IMR-90 (cell line): ENCODE measurements around the gene RNF34. TPM values are rescaled to one million over a fixed set of nuclear protein-coding genes. Genes with fewer than 3 reads are reported as not detected.

Source experiments
- ATAC-seq: fragments of 200-7000 bp; cut with Tn5 transposase; 2 replicates; pipeline ENCODE4 v1.9.1; 2020; ENCODE audit warnings: low read depth, mild to moderate bottlenecking, moderate library complexity
- BruUV-seq: library from RNA; stranded (reverse); fragments of 400-500 nt; replicated peaks from 2 replicates; lab custom pipeline; 2021; lab: Mats Ljungman, UMichigan
- CTCF ChIA-PET: fragments of 300-600 bp; formaldehyde crosslinking; extraction: SDS; loops from one replicate; lab custom pipeline; 2021; ENCODE audit warnings: antibody characterized with exemption; lab: Yijun Ruan, JAX
- POLR2A ChIA-PET: fragments of 300-600 bp; sonication (Branson Sonifier 250); formaldehyde crosslinking; loops from one replicate; lab custom pipeline; 2022; ENCODE audit warnings: antibody characterized with exemption; ENCODE audit not compliant: unreplicated experiment; lab: Charles Lee
- DNase-seq: peaks from one replicate; pipeline ENCODE4 v3.0.0; 2013
- H2AFZ ChIP-seq: replicated peaks from 2 replicates; pipeline ENCODE3; 2013; ENCODE audit warnings: low read length, mild to moderate bottlenecking; ENCODE audit not compliant: poor library complexity
- H2AK5ac ChIP-seq: 2 replicates; pipeline ENCODE4 v1.6.1; 2013; ENCODE audit warnings: low read depth, low read length, inconsistent platforms
- H2AK9ac ChIP-seq: replicated peaks from 2 replicates; pipeline ENCODE3; 2013; ENCODE audit warnings: mild to moderate bottlenecking, low read depth, low read length, moderate library complexity; ENCODE audit not compliant: poor library complexity
- H2BK120ac ChIP-seq: 2 replicates; pipeline ENCODE4 v1.6.1; 2013; ENCODE audit warnings: low read depth, low read length, inconsistent platforms
- H2BK15ac ChIP-seq: 3 replicates; pipeline ENCODE4 v1.6.1; 2013; ENCODE audit warnings: low read depth, low read length, inconsistent platforms
- H2BK20ac ChIP-seq: 2 replicates; pipeline ENCODE4 v1.6.1; 2013; ENCODE audit warnings: low read depth, mild to moderate bottlenecking, inconsistent platforms, low read length, moderate library complexity
- H2BK5ac ChIP-seq: 2 replicates; pipeline ENCODE4 v1.6.1; 2013; ENCODE audit warnings: mild to moderate bottlenecking, low read depth, low read length, inconsistent platforms; ENCODE audit not compliant: poor library complexity, severe bottlenecking
- H3K14ac ChIP-seq: replicated peaks from 2 replicates; pipeline ENCODE4 v1.6.1; 2013; ENCODE audit warnings: low read depth, low read length, inconsistent platforms
- H3K18ac ChIP-seq: 2 replicates; pipeline ENCODE4 v1.6.1; 2013; ENCODE audit warnings: low read depth, low read length, control low read depth
- H3K23ac ChIP-seq: 2 replicates; pipeline ENCODE4 v1.6.1; 2013; ENCODE audit warnings: low read depth, low read length, inconsistent platforms
- H3K27ac ChIP-seq: 2 replicates; pipeline ENCODE4 v1.5.1; 2013; ENCODE audit warnings: mild to moderate bottlenecking, control low read depth, low read length; ENCODE audit not compliant: insufficient read depth
- H3K27me3 ChIP-seq: 2 replicates; pipeline ENCODE4 v1.6.1; 2013; ENCODE audit warnings: low read length; ENCODE audit not compliant: control insufficient read depth, insufficient read depth
- H3K36me3 ChIP-seq: 2 replicates; pipeline ENCODE4 v1.6.1; 2013; ENCODE audit warnings: low read length, mixed read lengths; ENCODE audit not compliant: control insufficient read depth, insufficient read depth
- H3K4ac ChIP-seq: 2 replicates; pipeline ENCODE4 v1.6.1; 2013; ENCODE audit warnings: low read depth, low read length, inconsistent platforms
- H3K4me1 ChIP-seq: 2 replicates; pipeline ENCODE4 v1.6.1; 2013; ENCODE audit warnings: low read length, mixed read lengths; ENCODE audit not compliant: control insufficient read depth, insufficient read depth
- H3K4me2 ChIP-seq: 2 replicates; pipeline ENCODE4 v1.6.1; 2013; ENCODE audit warnings: low read depth, mild to moderate bottlenecking, control low read depth, low read length, moderate library complexity
- H3K4me3 ChIP-seq: 2 replicates; pipeline ENCODE4 v1.5.1; 2013; ENCODE audit warnings: low read depth, mild to moderate bottlenecking, control low read depth, low read length, moderate library complexity; ENCODE audit not compliant: insufficient read depth
- H3K56ac ChIP-seq: 2 replicates; pipeline ENCODE4 v1.6.1; 2013; ENCODE audit warnings: low read length, inconsistent platforms; ENCODE audit not compliant: insufficient read depth; ENCODE audit errors: extremely low read depth
- H3K79me1 ChIP-seq, 2 experiments: 2 replicates each; pipeline ENCODE4 v1.6.1; 2013; ENCODE audit warnings: low read length in 2 of 2, inconsistent platforms in 1 of 2, low read depth in 1 of 2
- H3K9ac ChIP-seq: 2 replicates; pipeline ENCODE4 v1.6.1; 2013; ENCODE audit warnings: low read depth, low read length, control low read depth
- H3K9me1 ChIP-seq: 2 replicates; pipeline ENCODE4 v1.6.1; 2013; ENCODE audit warnings: low read length, inconsistent platforms; ENCODE audit not compliant: insufficient read depth
- H3K9me3 ChIP-seq: 2 replicates; pipeline ENCODE4 v1.6.1; 2013; ENCODE audit warnings: low read length; ENCODE audit not compliant: control insufficient read depth, insufficient read depth
- H4K20me1 ChIP-seq: 2 replicates; pipeline ENCODE4 v1.6.1; 2013; ENCODE audit warnings: low read length, inconsistent platforms; ENCODE audit not compliant: insufficient read depth
- H4K5ac ChIP-seq: 2 replicates; pipeline ENCODE4 v1.6.1; 2013; ENCODE audit warnings: mild to moderate bottlenecking, low read depth, low read length, control low read depth
- H4K8ac ChIP-seq, 2 experiments: 2 replicates each; pipeline ENCODE4 v1.6.1; 2013; ENCODE audit warnings: low read depth in 2 of 2, low read length in 2 of 2, control low read depth in 1 of 2, inconsistent platforms in 1 of 2
- H4K91ac ChIP-seq: 2 replicates; pipeline ENCODE4 v1.6.1; 2013; ENCODE audit warnings: low read depth, low read length, inconsistent platforms; ENCODE audit not compliant: insufficient read depth
- MAFK ChIP-seq: IDR thresholded peaks from 2 replicates; pipeline ENCODE4 v1.6.1; 2012; ENCODE audit warnings: low read depth, low read length, improper control_type of control experiment
- WGBS, 2 experiments: methylation state at CpG; one replicate each; pipeline versions ENCODE4 v1.1.5 to v1.1.7; 2013; ENCODE audit warnings: missing lambda C conversion rate in 2 of 2; ENCODE audit not compliant: insufficient read length in 1 of 2; ENCODE audit errors: extremely low coverage in 2 of 2; 5-methylcytosine and 5-hydroxymethylcytosine counted together
- dilution Hi-C: fragments of 300-500 bp; cut with HindIII; formaldehyde crosslinking; loops from one replicate; pipeline ENCODE4 v1.14.3; 2018; ENCODE audit warnings: low sequenced_read_pairs; ENCODE audit not compliant: unreplicated experiment
- in situ Hi-C: fragments of 300-500 bp; cut with MboI; formaldehyde crosslinking; loops from 3 replicates; pipeline ENCODE4 v1.14.3; 2019; ENCODE audit warnings: low sequenced_read_pairs, inconsistent platforms, mixed read lengths
- intact Hi-C: fragments of 100-400 bp; cut with micrococcal nuclease; formaldehyde crosslinking; loops from 2 replicates; pipeline ENCODE4 v1.10.0; 2022
- polyA plus RNA-seq, 3 experiments: library from polyadenylated mRNA; depleted of rRNA; stranded (reverse); fragments of >200 nt; gene quantifications; 2 replicates each; pipeline ENCODE4 v1.2.3, GENCODE V29; 2012; ENCODE audit warnings: low replicate concordance in 1 of 3
- total RNA-seq: library from RNA; depleted of rRNA; stranded (reverse); fragments of >200 nt; gene quantifications from 2 replicates; pipeline ENCODE4 v1.2.3, GENCODE V29; 2012
- TF ChIP-seq, protein P1 (sequence below): fragments of 150-350 bp; IDR thresholded peaks from 2 replicates; pipeline ENCODE4 v1.6.1; 2017; ENCODE audit warnings: mild to moderate bottlenecking, antibody characterized with exemption, low read length, low read depth

Gene RNF34
- total and polyA plus RNA-seq, 2 of the 4 experiments (the other 2 are of a cell fraction), result 33.2 to 69.5 TPM

DNA sequence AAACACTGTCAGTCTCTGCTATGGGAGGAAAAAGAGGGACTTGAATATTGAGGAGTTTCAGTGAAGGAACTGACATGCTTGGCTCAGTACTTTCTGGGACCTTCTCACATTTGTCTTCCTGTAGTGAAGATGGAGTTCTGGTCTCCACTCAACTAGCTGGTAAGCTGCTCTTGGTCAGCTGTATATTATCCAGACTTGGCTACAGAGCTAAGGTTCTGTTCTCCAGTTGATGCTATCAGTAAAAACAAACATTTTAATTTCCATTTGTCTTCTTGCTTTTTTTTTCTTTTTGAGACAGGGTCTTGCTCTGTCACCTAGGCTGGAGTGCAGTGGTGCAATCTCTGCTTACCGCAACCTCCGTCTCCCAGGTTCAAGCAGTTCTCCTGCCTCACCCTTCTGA, 5.3 kb downstream of the RNF34 start:
- no peak for TF ChIP-seq MAFK
- TF ChIP-seq, protein P1, sequence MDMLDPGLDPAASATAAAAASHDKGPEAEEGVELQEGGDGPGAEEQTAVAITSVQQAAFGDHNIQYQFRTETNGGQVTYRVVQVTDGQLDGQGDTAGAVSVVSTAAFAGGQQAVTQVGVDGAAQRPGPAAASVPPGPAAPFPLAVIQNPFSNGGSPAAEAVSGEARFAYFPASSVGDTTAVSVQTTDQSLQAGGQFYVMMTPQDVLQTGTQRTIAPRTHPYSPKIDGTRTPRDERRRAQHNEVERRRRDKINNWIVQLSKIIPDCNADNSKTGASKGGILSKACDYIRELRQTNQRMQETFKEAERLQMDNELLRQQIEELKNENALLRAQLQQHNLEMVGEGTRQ, result no peak
- Histone ChIP-seq H2AK5ac (no peak overlapping the region), H3K27ac (no peak overlapping the region), H3K9me1 (no peaks in the 10 kb centered on the region; the same call in 1 of the 2 replicates), H3K36me3 (peaks cover 14% of the 10 kb centered on the region), H3K79me1 (peaks cover 34 to 67% of the 10 kb centered on the region in 2 experiments), H4K5ac (no peak overlapping the region), H2BK120ac (no peak overlapping the region), H3K27me3 (no peaks in the 10 kb centered on the region), H3K18ac (no peak overlapping the region), H2BK15ac (no peak overlapping the region), H3K4me1 (no peaks in the 10 kb centered on the region; the same call in 1 of the 2 replicates), H2AK9ac (no peak overlapping the region), H4K8ac (no peak overlapping the region), H4K91ac (no peak overlapping the region), H2BK20ac (no peak overlapping the region), H3K56ac (no peak overlapping the region), H2AFZ (no peak overlapping the region), H3K4me3 (no peak overlapping the region), H3K9me3 (no peaks in the 10 kb centered on the region), H4K20me1 (peaks cover 9% of the 10 kb centered on the region; the same call in 1 of the 2 replicates), H3K23ac (no peak overlapping the region), H3K4ac (no peak overlapping the region), H3K4me2 (no peak overlapping the region), H2BK5ac (no peak overlapping the region), H3K14ac (no peak overlapping the region), H3K9ac (no peak overlapping the region)
- CTCF ChIA-PET, result interaction anchor here (1.0 kb wide), 2 partner anchors 11 to 110 kb away, joined by 3 read pairs; no protein-coding TSS in a partner anchor
- intact Hi-C loops (no loop called here), in situ Hi-C loops (no loop called here), dilution Hi-C loops (no loop called here)
- no peak for DNase-seq
- POLR2A ChIA-PET, result no interaction called here
- ATAC-seq, result no peak
- BruUV-seq, result no TSS peak
- no CpG with 5 or more reads among the region's 2 CpGs for WGBS, 2 experiments
